Sigmoid colon (tissue), 7 donors: Measurements from ENCODE around the gene MET. TPM values are rescaled to one million over a fixed set of nuclear protein-coding genes. Genes with fewer than 3 reads are reported as not detected.

Experiments used
- DNase-seq: peaks from one replicate; pipeline ENCODE4 v3.0.0-alpha.2; 2019
- H3K27ac ChIP-seq, 4 donors: fragments of 200-600 bp; sonication (generic); one replicate each; pipeline ENCODE4 v1.5.1; 2016 to 2019; ENCODE audit warnings: mild to moderate bottlenecking in 1 of 4
- H3K27me3 ChIP-seq, 3 donors: fragments of 200-600 bp; sonication (generic); one replicate each; pipeline ENCODE4 v1.5.1; 2019; ENCODE audit warnings: mild to moderate bottlenecking in 1 of 3
- H3K36me3 ChIP-seq, 4 donors: fragments of 200-600 bp; sonication (generic); one replicate each; pipeline ENCODE4 v1.5.1; 2016 to 2019
- H3K4me1 ChIP-seq, 4 donors: fragments of 200-600 bp; sonication (generic); one replicate each; pipeline ENCODE4 v1.5.1; 2017 to 2019
- H3K4me3 ChIP-seq, 4 donors: fragments of 200-600 bp; sonication (generic); one replicate each; pipeline ENCODE4 v1.5.1; 2017 to 2019; ENCODE audit warnings: mild to moderate bottlenecking in 2 of 4, moderate library complexity in 1 of 4
- H3K9me3 ChIP-seq, 4 donors: fragments of 200-600 bp in 3 of 4; sonication (generic) in 3 of 4; one replicate each; pipeline versions ENCODE4 v1.5.1 to v1.6.1; 2013 to 2019
- CTCF ChIP-seq, 4 experiments: fragments of 450-650 bp in 3 of 4; fragments of 200-600 bp in 1 of 4; IDR thresholded peaks; one replicate each; pipeline ENCODE4 v1.5.1; 2016 to 2019; ENCODE audit warnings: antibody characterized with exemption in 4 of 4, mild to moderate bottlenecking in 3 of 4, moderate library complexity in 2 of 4
- EP300 ChIP-seq, 4 donors: sonication (generic); formaldehyde crosslinking; IDR thresholded peaks; one replicate each; pipeline ENCODE4 v1.6.1; 2017; ENCODE audit warnings: antibody characterized with exemption in 4 of 4
- POLR2A ChIP-seq, 2 donors: fragments of 450-650 bp; IDR thresholded peaks; one replicate each; pipeline ENCODE4 v1.6.1; 2016; ENCODE audit warnings: antibody characterized with exemption in 2 of 2, mild to moderate bottlenecking in 2 of 2, moderate library complexity in 2 of 2
- POLR2AphosphoS5 ChIP-seq, 4 donors: sonication (generic); formaldehyde crosslinking; IDR thresholded peaks; one replicate each; pipeline ENCODE4 v1.6.1; 2017; ENCODE audit warnings: antibody characterized with exemption in 4 of 4
- WGBS, 2 donors: extraction: QIAGEN DNeasy Blood & Tissue Kit; methylation state at CpG; one replicate each; pipeline ENCODE4 v1.1.7; 2013; 5-methylcytosine and 5-hydroxymethylcytosine counted together
- intact Hi-C: fragments of 100-400 bp; cut with DNase I; formaldehyde crosslinking; loops from one replicate; pipeline ENCODE4 v1.15.1; 2023
- polyA plus RNA-seq, 3 donors: library from polyadenylated mRNA; stranded (reverse); fragments of 200-250 nt; gene quantifications; one replicate each; pipeline ENCODE4 v1.2.3, GENCODE V29; 2013
- total RNA-seq, 4 donors: library from RNA; depleted of rRNA; stranded (reverse); fragments of >200 nt; gene quantifications; one replicate each; pipeline ENCODE4 v1.1.0, GENCODE V29; 2016
- donor health status: healthy with polysubstance abuse.
- donor health status: Bipolar disorder and iron deficiency.
- donor health status: healthy.

MET gene
- total and polyA plus RNA-seq, 7 donors, result 1.2 to 21.6 (median 15.9) TPM

GRCh38 chr7:116708861-116709260, 36.9 kb downstream of the MET start:
- TF ChIP-seq POLR2AphosphoS5 (IDR thresholded peaks at IDR 0.05), result no peak
- no peak for TF ChIP-seq CTCF (IDR thresholded peaks at IDR 0.05)
- TF ChIP-seq EP300 (IDR thresholded peaks at IDR 0.05), result no peak
- no peak for TF ChIP-seq POLR2A (IDR thresholded peaks at IDR 0.05)
- no peak for DNase-seq
- 95 to 96% methylated on average over 1 of the region's 1 CpG for WGBS, 2 donors
- H3K4me3 ChIP-seq, result no peak overlapping the region
- no peaks in the 10 kb centered on the region for H3K27me3 ChIP-seq
- H3K36me3 ChIP-seq, result no peaks in the 10 kb centered on the region
- intact Hi-C loops, result no loop called here
- no peak overlapping the region for H3K27ac ChIP-seq
- H3K9me3 ChIP-seq, result no peaks in the 10 kb centered on the region
- H3K4me1 ChIP-seq, result no peaks in the 10 kb centered on the region

- Histone ChIP-seq H3K27me3 (no peaks in the 10 kb centered on the region), H3K27ac (no peak overlapping the region), H3K4me1 (no peaks in the 10 kb centered on the region), H3K4me3 (no peak overlapping the region), H3K9me3 (no peaks in the 10 kb centered on the region), H3K36me3 (no peaks in the 10 kb centered on the region)
- DNase-seq, result no peak
- no peak for TF ChIP-seq POLR2AphosphoS5 (IDR thresholded peaks at IDR 0.05)
- TF ChIP-seq CTCF (IDR thresholded peaks at IDR 0.05), result no peak
- TF ChIP-seq POLR2A (IDR thresholded peaks at IDR 0.05), result no peak
- TF ChIP-seq EP300 (IDR thresholded peaks at IDR 0.05), result no peak
- 91 to 92% methylated on average over 4 of the region's 4 CpGs for WGBS, 2 donors
- intact Hi-C loops, result no loop called here
These were observed 37.3 kb downstream of the MET start for GRCh38 chr7:116709336-116709735.

GRCh38 chr7:116710764-116711452, 38.9 kb downstream of the MET start:
- DNase-seq, result no peak
- H3K27ac ChIP-seq, result no peak overlapping the region
- no peaks in the 10 kb centered on the region for H3K27me3 ChIP-seq
- H3K36me3 ChIP-seq, result no peaks in the 10 kb centered on the region
- WGBS, 2 donors, result 30 to 65% methylated on average over 3 of the region's 3 CpGs
- intact Hi-C loops, result no loop called here
- H3K4me1 ChIP-seq, result no peaks in the 10 kb centered on the region
- H3K9me3 ChIP-seq, result no peaks in the 10 kb centered on the region
- H3K4me3 ChIP-seq, result no peak overlapping the region
- no peak for TF ChIP-seq POLR2AphosphoS5 (IDR thresholded peaks at IDR 0.05)
- no peak for TF ChIP-seq POLR2A (IDR thresholded peaks at IDR 0.05)
- no peak for TF ChIP-seq EP300 (IDR thresholded peaks at IDR 0.05)
- no peak for TF ChIP-seq CTCF (IDR thresholded peaks at IDR 0.05)

GRCh38 chr7:116711790-116712189, 39.8 kb downstream of the MET start:
- Histone ChIP-seq H3K27ac (no peak overlapping the region), H3K9me3 (no peaks in the 10 kb centered on the region), H3K36me3 (no peaks in the 10 kb centered on the region), H3K4me3 (no peak overlapping the region), H3K27me3 (no peaks in the 10 kb centered on the region), H3K4me1 (peaks cover 0 to 2% (median 0%) of the 10 kb centered on the region in 4 donors)
- no peak for DNase-seq
- no peak for TF ChIP-seq POLR2A (IDR thresholded peaks at IDR 0.05)
- TF ChIP-seq CTCF (IDR thresholded peaks at IDR 0.05), result no peak
- TF ChIP-seq EP300 (IDR thresholded peaks at IDR 0.05), result no peak
- no peak for TF ChIP-seq POLR2AphosphoS5 (IDR thresholded peaks at IDR 0.05)
- 89 to 93% methylated on average over 4 of the region's 4 CpGs for whole genome bisulfite sequencing, 2 donors
- intact Hi-C loops, result no loop called here

GRCh38 chr7:116713500-116713899, 41.5 kb downstream of the MET start:
- H3K9me3 ChIP-seq, result no peaks in the 10 kb centered on the region
- 91% methylated on average over 4 of the region's 4 CpGs for WGBS, 2 donors
- no peak overlapping the region for H3K27ac ChIP-seq
- H3K4me3 ChIP-seq, result no peak overlapping the region
- H3K27me3 ChIP-seq, result no peaks in the 10 kb centered on the region
- intact Hi-C loops, result no loop called here
- no peaks in the 10 kb centered on the region for H3K36me3 ChIP-seq
- DNase-seq, result no peak
- TF ChIP-seq POLR2A (IDR thresholded peaks at IDR 0.05), result no peak
- no peak for TF ChIP-seq CTCF (IDR thresholded peaks at IDR 0.05)
- no peak for TF ChIP-seq EP300 (IDR thresholded peaks at IDR 0.05)
- TF ChIP-seq POLR2AphosphoS5 (IDR thresholded peaks at IDR 0.05), result no peak
- peaks cover 0 to 5% (median 0%) of the 10 kb centered on the region in 4 donors for H3K4me1 ChIP-seq
